T-cell (primary cell): ENCODE measurements around the gene CAP1. TPM values are rescaled to one million over a fixed set of nuclear protein-coding genes. Genes with fewer than 3 reads are reported as not detected.

Experiments used
- ATAC-seq, 4 experiments: fragments of 200-7000 bp in 3 of 4; fragments of 150-1000 bp in 1 of 4; cut with Tn5 transposase; replicated peaks in 1 of 4; 1 replicate in 3 of 4; 2 replicates in 1 of 4; pipeline ENCODE4 v1.10.0; 2021; ENCODE audit warnings: moderate library complexity in 3 of 4, mild to moderate bottlenecking in 2 of 4, moderate number of reproducible peaks in 1 of 4
- CTCF ChIA-PET, 2 donors: fragments of 300-600 bp; sonication (Branson Sonifier 250); formaldehyde crosslinking; loops; one replicate each; lab custom pipeline; 2022; ENCODE audit warnings: antibody characterized with exemption in 2 of 2; lab: Charles Lee
- POLR2A ChIA-PET, 2 donors: fragments of 300-600 bp; sonication (Branson Sonifier 250); formaldehyde crosslinking; loops; one replicate each; lab custom pipeline; 2022; ENCODE audit warnings: antibody characterized with exemption in 2 of 2; lab: Charles Lee
- DNase-seq, 35 experiments: peaks; one replicate each; pipeline versions ENCODE4 v3.0.0 to v3.0.0-alpha.2; 2013 to 2023
- H3K27ac ChIP-seq: one replicate; pipeline ENCODE4 v1.5.1; 2013; ENCODE audit warnings: low read length
- H3K27me3 ChIP-seq, 2 experiments: replicated peaks in 1 of 2; 1 replicate in 1 of 2; 2 replicates in 1 of 2; pipeline versions ENCODE4 v1.6.1 to v1.7.0; 2013; ENCODE audit warnings: low read length in 1 of 2, mixed read lengths in 1 of 2; ENCODE audit not compliant: control insufficient read depth in 2 of 2, insufficient read depth in 2 of 2; ENCODE audit errors: extremely low read depth in 1 of 2
- H3K36me3 ChIP-seq, 2 donors: 1 replicate in 1 of 2; 2 replicates in 1 of 2; pipeline versions ENCODE4 v1.6.1 to v1.7.0; 2013; ENCODE audit warnings: low read length in 1 of 2; ENCODE audit not compliant: control insufficient read depth in 2 of 2, insufficient read depth in 1 of 2; ENCODE audit errors: extremely low read depth in 1 of 2
- H3K4me1 ChIP-seq, 2 experiments: 1 replicate in 1 of 2; 2 replicates in 1 of 2; pipeline versions ENCODE4 v1.6.1 to v1.7.0; 2013; ENCODE audit warnings: low read length in 2 of 2, mixed read lengths in 1 of 2; ENCODE audit not compliant: insufficient read depth in 2 of 2, control insufficient read depth in 1 of 2; ENCODE audit errors: extremely low read depth in 1 of 2
- H3K4me3 ChIP-seq, 2 donors: 1 replicate in 1 of 2; 2 replicates in 1 of 2; pipeline versions ENCODE4 v1.5.1 to v1.7.0; 2013; ENCODE audit warnings: mild to moderate bottlenecking in 2 of 2, low read length in 1 of 2, moderate library complexity in 1 of 2; ENCODE audit not compliant: control insufficient read depth in 1 of 2; ENCODE audit errors: extremely low read depth in 1 of 2
- H3K9me3 ChIP-seq: 2 replicates; pipeline ENCODE4 v1.7.0; 2013
- H3K27ac Mint-ChIP-seq, 2 donors: one replicate each; pipeline ENCODE4 v1.8.0; 2020 to 2021; ENCODE audit warnings: mild to moderate bottlenecking in 2 of 2, mixed read lengths in 2 of 2
- H3K27me3 Mint-ChIP-seq, 2 donors: one replicate each; pipeline ENCODE4 v1.8.0; 2021 to 2022; ENCODE audit warnings: mixed read lengths in 2 of 2
- H3K36me3 Mint-ChIP-seq: one replicate; pipeline ENCODE4 v1.8.0; 2021; ENCODE audit warnings: mixed read lengths
- H3K4me1 Mint-ChIP-seq, 3 donors: one replicate each; pipeline ENCODE4 v1.8.0; 2020 to 2022; ENCODE audit warnings: mixed read lengths in 3 of 3, mild to moderate bottlenecking in 1 of 3
- H3K4me3 Mint-ChIP-seq, 3 donors: one replicate each; pipeline ENCODE4 v1.8.0; 2020 to 2022; ENCODE audit warnings: mild to moderate bottlenecking in 3 of 3, mixed read lengths in 3 of 3, moderate library complexity in 3 of 3
- H3K9me3 Mint-ChIP-seq, 3 donors: one replicate each; pipeline ENCODE4 v1.8.0; 2020 to 2022; ENCODE audit warnings: mixed read lengths in 3 of 3
- WGBS: methylation state at CpG from one replicate; pipeline ENCODE4 v1.1.5; 2013; ENCODE audit warnings: missing lambda C conversion rate; ENCODE audit not compliant: insufficient coverage; 5-methylcytosine and 5-hydroxymethylcytosine counted together
- total RNA-seq, 35 experiments: library from RNA in 6 of 35; stranded (reverse) in 6 of 35; fragments of 120-200 nt in 1 of 35; gene quantifications; one replicate each; pipeline versions ENCODE4 v1.2.1 to v1.2.4 and lab custom pipeline; 2013 to 2026

CAP1 gene
- total RNA-seq, 5 donors from 2014 or later (not counting 1 experiment from before 2014, with no cell fraction given) = 293 to 345 (median 298) TPM

- H3K27me3 ChIP-seq = no peaks in the 10 kb centered on the region
- H3K27me3 Mint-ChIP-seq = no peaks in the 10 kb centered on the region
- H3K4me3 Mint-ChIP-seq = peak overlapping the region; percentile 4 to 96 (median 42)
- no peaks in the 10 kb centered on the region for H3K9me3 Mint-ChIP-seq
- ATAC-seq = no peak
- no peak overlapping the region for H3K4me3 ChIP-seq
- H3K36me3 Mint-ChIP-seq = peaks cover 44% of the 10 kb centered on the region
- peaks cover 52 to 76% of the 10 kb centered on the region in 2 experiments for H3K4me1 ChIP-seq
- H3K36me3 ChIP-seq = peaks cover 7 to 53% of the 10 kb centered on the region in 2 donors
- ChIA-PET POLR2A (no interaction called here), CTCF (interaction anchor here in 1 of 2 donors (1.0 to 2.0 kb wide), 2 partner anchors 16 to 290 kb away, joined by 3 to 4 read pairs; no protein-coding TSS in a partner anchor)
- WGBS = 70% methylated on average over 1 of the region's 3 CpGs
- peaks cover 86 to 91% (median 90%) of the 10 kb centered on the region in 3 donors for H3K4me1 Mint-ChIP-seq
- peak overlapping the region; percentile 44 for H3K27ac ChIP-seq
- DNase-seq = no peak
- peak overlapping the region; percentile 90 to 92 for H3K27ac Mint-ChIP-seq
- H3K9me3 ChIP-seq = no peaks in the 10 kb centered on the region
Observed at GRCh38 chr1:40050863-40051262, 10.3 kb downstream of the CAP1 start.

DNA sequence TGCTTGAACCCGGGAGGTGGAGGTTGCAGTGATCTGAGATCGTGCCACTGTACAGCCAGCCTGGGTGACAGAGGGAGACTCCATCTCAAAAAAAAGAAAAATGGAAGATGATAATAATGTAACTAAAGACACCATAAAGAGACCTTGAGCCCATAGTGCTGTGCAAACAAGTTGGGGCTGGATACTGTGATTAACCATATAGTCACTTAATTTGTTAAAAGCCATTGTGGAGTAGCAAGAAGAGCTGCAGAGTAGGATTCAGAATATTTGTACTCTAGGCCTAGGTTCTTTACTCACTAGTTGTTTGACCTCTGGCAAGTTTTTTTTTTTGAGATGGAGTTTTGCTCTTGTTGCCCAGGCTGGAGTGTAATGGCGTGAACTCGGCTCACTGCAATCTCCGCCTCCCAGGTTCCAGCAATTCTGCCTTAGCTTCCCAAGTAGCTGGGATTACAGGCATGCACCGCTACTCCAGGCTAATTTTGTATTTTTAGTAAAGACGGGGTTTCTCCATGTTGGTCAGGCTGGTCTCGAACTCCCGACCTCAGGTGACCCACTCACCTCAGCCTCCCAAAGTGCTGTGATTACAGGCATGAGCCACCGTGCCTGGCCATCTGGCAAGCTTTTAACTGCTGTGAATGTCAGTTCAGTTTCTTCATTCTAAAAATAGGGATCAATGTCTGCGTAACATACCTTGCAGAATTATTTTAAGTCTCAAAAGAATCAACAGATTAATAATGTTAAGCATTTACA, 12.8 kb downstream of the CAP1 start:
- Histone ChIP-seq H3K4me3 (no peak overlapping the region), H3K36me3 (peaks cover 7 to 60% of the 10 kb centered on the region in 2 donors), H3K4me1 (peaks cover 63 to 76% of the 10 kb centered on the region in 2 experiments), H3K27me3 (no peaks in the 10 kb centered on the region), H3K9me3 (no peaks in the 10 kb centered on the region), H3K27ac (no peak overlapping the region)
- CTCF ChIA-PET = no interaction called here
- DNase-seq (no peak), ATAC-seq (no peak)
- Mint-ChIP-seq H3K27ac (peak overlapping the region; percentile 76 to 78), H3K36me3 (peaks cover 48% of the 10 kb centered on the region), H3K4me3 (peak overlapping the region in 1 of 3 donors; percentile 45), H3K27me3 (no peaks in the 10 kb centered on the region), H3K9me3 (no peaks in the 10 kb centered on the region), H3K4me1 (peaks cover 88 to 95% (median 93%) of the 10 kb centered on the region in 3 donors)
- POLR2A ChIA-PET = interaction anchor here in 1 of 2 donors (0.6 kb wide), 1 partner anchor 657 kb away, joined by 5 read pairs; no protein-coding TSS in a partner anchor
- 97% methylated on average over 4 of the region's 11 CpGs for WGBS

DNA sequence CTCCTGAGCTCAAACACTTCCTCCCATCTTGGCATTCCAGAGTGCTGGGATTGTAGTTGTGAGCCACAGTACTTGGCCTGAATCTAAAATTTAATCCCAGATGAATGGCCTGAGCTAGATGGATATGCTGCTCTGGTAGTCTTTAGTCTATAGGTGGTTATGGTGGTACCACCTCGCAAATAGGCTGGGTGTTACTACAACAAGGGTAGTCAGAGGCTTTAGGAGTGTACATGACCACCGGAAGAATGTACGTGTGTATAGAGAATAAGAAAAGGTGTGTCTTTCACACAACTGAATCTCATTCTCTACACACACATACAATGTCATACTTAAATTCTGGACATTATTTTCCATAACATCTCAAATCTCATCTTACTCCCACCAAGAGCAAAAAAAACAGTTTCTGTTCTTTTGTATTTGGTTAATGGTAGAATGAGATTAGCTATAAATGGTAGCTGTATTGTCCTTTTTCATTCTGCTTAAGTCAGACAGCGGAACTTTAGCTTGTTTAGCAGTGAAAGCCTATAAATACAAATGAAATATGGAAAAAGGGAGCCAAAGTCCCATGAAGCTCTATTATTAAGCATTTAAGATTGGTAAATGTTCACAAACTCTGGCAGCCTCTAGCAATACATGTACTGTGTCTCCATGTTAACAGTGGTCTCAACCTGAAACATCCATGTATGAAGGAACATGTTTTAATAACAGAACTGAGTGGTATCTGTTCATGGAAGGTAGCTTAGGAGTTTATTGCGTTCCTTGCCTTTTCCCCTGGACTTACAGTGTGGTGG, 16.2 kb downstream of the CAP1 start:
- H3K27me3 Mint-ChIP-seq = no peaks in the 10 kb centered on the region
- peak overlapping the region in 1 of 3 donors; percentile 78 for H3K4me3 Mint-ChIP-seq
- H3K4me3 ChIP-seq = no peak overlapping the region
- H3K27me3 ChIP-seq = no peaks in the 10 kb centered on the region
- H3K9me3 Mint-ChIP-seq = no peaks in the 10 kb centered on the region
- H3K9me3 ChIP-seq = no peaks in the 10 kb centered on the region
- peak overlapping the region; percentile 54 for H3K27ac ChIP-seq
- 100% methylated on average over 1 of the region's 5 CpGs for WGBS
- POLR2A ChIA-PET = interaction anchor here (0.6 to 0.7 kb wide), 2 partner anchors 20 to 46 kb away, joined by 3 read pairs; no protein-coding TSS in a partner anchor
- CTCF ChIA-PET = interaction anchor here in 1 of 2 donors (0.8 to 1.0 kb wide), 3 partner anchors 10 to 317 kb away, joined by 3 to 4 read pairs (median 4); partner anchors contain the start of gene SMAP2
- H3K36me3 ChIP-seq = peaks cover 7 to 63% of the 10 kb centered on the region in 2 donors
- peaks cover 69 to 74% of the 10 kb centered on the region in 2 experiments for H3K4me1 ChIP-seq
- H3K36me3 Mint-ChIP-seq = peaks cover 47% of the 10 kb centered on the region
- peaks cover 94 to 99% (median 96%) of the 10 kb centered on the region in 3 donors for H3K4me1 Mint-ChIP-seq
- H3K27ac Mint-ChIP-seq = peak overlapping the region; percentile 87 to 91
- ATAC-seq (no peak), DNase-seq (no peak)

DNA sequence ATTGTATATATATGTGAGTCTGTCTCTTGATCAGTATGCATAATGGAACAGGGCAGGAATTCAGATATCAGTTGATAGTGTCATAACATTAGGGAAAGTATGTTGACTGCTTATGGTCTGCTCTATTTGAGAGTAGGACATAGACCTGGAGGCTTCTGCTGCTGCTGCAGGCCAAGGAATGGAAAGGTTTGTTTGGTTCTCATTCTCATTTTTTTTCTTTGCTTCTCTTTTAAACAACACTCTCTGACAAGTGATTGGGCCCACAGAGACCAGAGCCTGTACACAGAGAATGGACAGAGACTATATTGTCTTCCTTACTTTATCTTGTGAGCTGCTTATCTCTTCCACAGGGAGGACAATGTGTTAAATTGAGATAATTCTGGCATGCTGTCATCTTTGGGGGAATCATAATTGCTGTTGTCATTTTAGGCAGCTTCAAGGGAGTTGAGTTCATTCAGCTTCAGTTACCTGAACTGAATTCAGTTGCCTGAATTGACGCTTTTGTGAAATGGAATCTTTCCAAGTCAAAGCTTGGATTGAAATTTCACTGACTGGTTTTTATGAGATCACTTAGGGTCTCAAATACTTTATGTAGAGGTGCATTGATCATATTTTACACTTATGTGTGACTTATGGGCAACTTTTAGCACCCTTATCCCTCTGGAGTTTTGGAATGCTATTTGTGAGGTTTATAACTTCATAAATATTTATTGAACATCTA, 16.9 kb downstream of the CAP1 start:
- POLR2A ChIA-PET = interaction anchor here in 1 of 2 donors (0.5 to 0.6 kb wide), 2 partner anchors 27 to 174 kb away, joined by 3 to 5 read pairs; no protein-coding TSS in a partner anchor
- H3K4me1 ChIP-seq = peaks cover 72 to 73% of the 10 kb centered on the region in 2 experiments
- H3K4me3 Mint-ChIP-seq = peak overlapping the region in 2 of 3 donors; percentile 3 to 78
- no peaks in the 10 kb centered on the region for H3K9me3 Mint-ChIP-seq
- no peaks in the 10 kb centered on the region for H3K9me3 ChIP-seq
- WGBS = no CpG with 5 or more reads among the region's 1 CpG
- H3K27ac ChIP-seq = peak overlapping the region; percentile 54
- peak overlapping the region; percentile 87 to 91 for H3K27ac Mint-ChIP-seq
- peaks cover 94 to 98% (median 95%) of the 10 kb centered on the region in 3 donors for H3K4me1 Mint-ChIP-seq
- no peaks in the 10 kb centered on the region for H3K27me3 Mint-ChIP-seq
- CTCF ChIA-PET = interaction anchor here in 1 of 2 donors (0.9 to 1.5 kb wide), 5 partner anchors 9 to 281 kb away, joined by 3 to 4 read pairs (median 4); no protein-coding TSS in a partner anchor
- H3K36me3 Mint-ChIP-seq = peaks cover 48% of the 10 kb centered on the region
- H3K36me3 ChIP-seq = peaks cover 7 to 65% of the 10 kb centered on the region in 2 donors
- DNase-seq (no peak), ATAC-seq (no peak)
- H3K27me3 ChIP-seq = no peaks in the 10 kb centered on the region
- no peak overlapping the region for H3K4me3 ChIP-seq

DNA sequence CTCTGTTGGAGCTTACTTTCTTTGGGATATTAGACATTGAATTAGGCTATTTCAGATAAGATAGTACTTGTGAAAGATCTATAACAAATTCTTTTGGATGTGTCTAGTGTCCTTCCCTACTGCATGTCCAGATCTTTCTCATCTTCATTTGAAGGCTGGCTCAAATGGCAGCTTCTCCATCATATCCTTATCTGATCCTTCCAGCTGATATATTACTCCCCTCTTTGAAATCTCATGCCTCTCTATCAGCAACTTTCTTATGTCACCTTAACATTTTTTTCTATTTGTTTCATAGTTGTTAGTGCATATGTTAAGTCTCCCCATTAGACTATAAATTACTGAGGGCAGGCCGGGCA, 17.5 kb downstream of the CAP1 start:
- Histone ChIP-seq H3K36me3 (peaks cover 7 to 70% of the 10 kb centered on the region in 2 donors), H3K4me3 (no peak overlapping the region), H3K27me3 (no peaks in the 10 kb centered on the region), H3K9me3 (no peaks in the 10 kb centered on the region), H3K4me1 (peaks cover 74 to 77% of the 10 kb centered on the region in 2 experiments), H3K27ac (peak overlapping the region; percentile 54)
- Mint-ChIP-seq H3K27ac (peak overlapping the region; percentile 87 to 91), H3K4me1 (peaks cover 93 to 95% (median 93%) of the 10 kb centered on the region in 3 donors), H3K4me3 (peak overlapping the region in 2 of 3 donors; percentile 39 to 78), H3K36me3 (peaks cover 46% of the 10 kb centered on the region), H3K27me3 (no peaks in the 10 kb centered on the region), H3K9me3 (no peaks in the 10 kb centered on the region)
- ATAC-seq (no peak), DNase-seq (no peak)
- ChIA-PET POLR2A (interaction anchor here in 1 of 2 donors (0.5 to 0.6 kb wide), 2 partner anchors 28 to 174 kb away, joined by 3 to 5 read pairs; no protein-coding TSS in a partner anchor), CTCF (interaction anchor here in 1 of 2 donors (1.0 to 1.5 kb wide), 4 partner anchors 8 to 281 kb away, joined by 3 to 4 read pairs (median 4); no protein-coding TSS in a partner anchor)
- WGBS = no CpG with 5 or more reads among the region's 1 CpG
